NT2/D1 (cell line): Measurements from ENCODE around the gene MRPL54.

Experiments used
- SUZ12 ChIP-seq: IDR thresholded peaks from 2 replicates; pipeline ENCODE4 v1.6.1; 2011; ENCODE audit not compliant: insufficient read length, insufficient read depth; ENCODE audit errors: extremely low read depth
- YY1 ChIP-seq: IDR thresholded peaks from 2 replicates; pipeline ENCODE4 v1.6.1; 2011; ENCODE audit not compliant: insufficient read length, insufficient read depth
- ZNF274 ChIP-seq: IDR thresholded peaks from 2 replicates; pipeline ENCODE4 v1.6.1; 2011; ENCODE audit warnings: mild to moderate bottlenecking, low read depth, low read length

DNA sequence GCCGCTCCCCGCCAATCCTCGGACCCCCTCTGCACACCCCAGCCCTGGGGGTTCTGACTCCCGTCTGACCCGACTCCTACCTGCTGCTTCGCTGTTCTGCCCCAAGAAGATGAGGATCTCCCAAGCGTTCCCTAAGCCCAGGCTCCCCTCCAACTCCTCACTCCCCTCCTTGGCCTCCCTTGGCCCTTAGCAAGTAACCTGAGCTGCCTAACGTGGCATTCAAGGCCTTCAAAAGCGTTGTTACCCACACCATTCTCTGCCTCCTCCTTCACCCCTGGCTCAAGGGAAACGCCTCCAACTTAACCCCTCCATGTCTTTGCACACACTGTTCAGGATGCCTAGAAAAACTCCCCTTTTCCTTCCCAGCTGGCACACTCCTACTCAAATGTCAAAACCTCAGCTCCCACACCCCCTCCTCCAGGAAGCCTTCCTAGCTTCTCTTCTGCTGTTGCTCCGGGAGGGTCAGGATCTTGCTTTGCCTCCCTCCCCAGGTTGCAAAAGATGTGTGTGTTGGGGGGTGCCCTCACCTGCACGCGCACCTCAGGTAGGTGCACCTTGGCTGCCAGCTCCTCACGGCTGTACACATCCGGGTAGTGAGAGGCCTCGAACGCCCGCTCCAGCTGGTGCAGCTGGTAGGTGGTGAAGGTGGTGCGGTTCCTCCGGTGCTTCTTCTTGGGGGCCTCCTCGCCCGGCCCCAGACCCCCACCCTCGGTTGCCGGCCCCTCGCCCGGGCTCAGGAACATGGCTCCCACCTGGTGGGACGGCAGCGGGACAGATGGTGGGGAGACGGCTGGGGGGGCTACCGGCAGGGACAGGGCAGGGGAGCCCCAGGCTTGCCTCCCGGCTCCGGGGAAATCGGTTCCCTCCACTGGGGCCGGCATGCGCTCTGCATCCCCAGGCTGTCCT lies 8.8 kb downstream of the MRPL54 start:
- TF ChIP-seq SUZ12 (no peak), YY1 (no peak), ZNF274 (no peak)
